ENCODE data around the gene PTCH1.

The PTCH1 gene

DNA sequence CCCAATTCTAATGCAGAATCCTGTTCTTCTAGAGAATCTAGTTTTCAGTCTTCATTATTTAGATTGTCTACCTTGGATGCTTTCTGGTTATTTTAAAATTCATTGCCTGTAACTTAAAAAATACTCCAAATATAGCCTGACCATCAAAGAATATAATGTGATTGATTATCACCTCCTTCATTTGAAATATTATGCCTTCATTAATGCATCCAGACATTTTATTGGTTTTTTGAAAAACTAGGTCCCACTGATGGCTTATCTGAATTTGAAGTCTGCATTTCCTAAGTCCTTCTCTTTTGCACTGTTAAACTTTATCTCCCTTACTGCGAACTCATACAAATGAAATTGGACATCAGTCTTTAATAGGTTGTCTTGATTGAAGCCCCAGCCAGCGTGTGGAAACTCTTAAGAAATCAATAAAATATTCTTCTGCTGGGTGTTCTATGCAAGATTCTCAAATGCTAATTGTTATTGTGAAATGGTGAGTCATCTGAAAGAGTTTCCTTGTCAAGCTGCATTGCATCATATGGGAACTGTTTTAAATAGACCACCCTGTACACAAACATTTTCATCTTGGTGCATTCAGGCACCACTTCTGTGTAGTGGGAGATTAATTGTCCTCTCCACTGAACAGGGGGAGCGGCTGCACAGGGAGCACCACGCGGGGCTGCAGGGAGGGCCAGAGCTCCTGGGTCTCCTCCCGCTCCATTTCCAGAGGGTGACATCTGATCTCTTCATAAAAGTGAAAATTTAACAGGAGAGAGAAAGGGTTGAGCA lies 106.9 kb downstream of the PTCH1 start:
- DNase-seq (ENCODE audit: low read depth in 1 of 2, low spot score in 1 of 2), result no peak

DNA sequence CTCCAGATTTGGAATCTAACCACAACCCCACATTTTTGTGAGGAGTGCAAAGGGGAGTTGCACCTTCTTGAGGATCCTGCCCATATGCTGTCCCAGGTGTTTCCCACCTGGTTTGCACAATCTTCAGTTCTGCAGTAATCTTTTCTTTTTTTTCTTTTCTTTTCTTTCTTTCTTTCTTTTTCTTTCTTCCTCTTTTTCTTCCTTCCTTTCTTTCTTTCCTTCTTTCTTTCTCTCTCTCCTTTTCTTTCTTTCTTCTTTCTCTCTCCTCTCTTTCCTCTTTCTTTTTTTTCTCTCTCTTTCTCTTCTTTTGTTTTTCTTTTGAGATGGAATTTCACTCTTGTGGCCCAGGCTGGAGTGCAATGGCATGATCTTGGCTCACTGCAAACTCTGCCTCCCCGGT lies 109.2 kb downstream of the PTCH1 start:
- DNase-seq (ENCODE audit: low read depth in 1 of 2, low spot score in 1 of 2), result no peak

DNA sequence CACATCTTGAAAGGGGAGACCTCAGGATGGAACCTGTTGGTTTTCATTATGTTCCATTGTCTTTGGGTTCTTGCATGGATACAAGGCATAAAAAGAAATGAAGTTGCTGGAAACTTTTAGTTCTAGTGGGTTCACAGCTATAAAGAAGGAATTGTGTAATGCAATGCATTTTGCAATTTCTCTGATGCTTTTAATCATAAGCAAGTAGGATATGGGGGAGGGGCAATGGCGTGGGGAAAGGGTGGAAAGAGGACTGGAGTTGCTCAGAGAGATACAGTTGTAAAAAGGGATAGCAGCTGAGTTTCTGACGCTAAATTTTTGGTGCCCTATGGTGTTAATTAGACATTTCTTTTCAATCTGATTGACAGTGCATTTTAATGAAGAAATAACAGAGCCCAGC lies 110.7 kb downstream of the PTCH1 start:
- no peak for DNase-seq (ENCODE audit: low read depth in 1 of 2, low spot score in 1 of 2)

DNA sequence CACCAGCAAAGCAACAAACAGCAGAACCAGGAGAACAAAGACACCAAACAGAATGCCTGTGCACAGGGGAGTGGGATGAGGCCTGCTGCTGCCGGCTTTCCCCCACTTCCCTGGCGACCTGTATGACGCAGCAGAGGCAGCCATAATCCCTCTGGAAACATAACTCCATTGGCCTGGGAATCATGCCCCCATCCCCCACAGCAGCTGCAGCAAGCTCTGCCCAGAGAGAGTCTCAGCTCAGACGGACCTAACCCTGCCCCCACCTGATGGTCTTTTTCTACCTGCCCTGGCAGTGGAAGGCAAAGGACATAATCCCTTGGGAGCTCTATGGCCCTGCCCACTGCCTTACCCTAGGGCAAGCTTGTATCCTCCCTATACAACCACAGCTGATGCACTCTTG lies 117.5 kb downstream of the PTCH1 start:
- no peak for DNase-seq (ENCODE audit: low read depth in 1 of 2, low spot score in 1 of 2)

Data from activated T-helper 1 cell treated with anti-CD3 and anti-CD28 coated beads, Interleukin-2, amount 50 U/mL, for 16 hours (primary cell).